HG03565 (cell line): ENCODE results near the gene INSM1.

Experiments
- ATAC-seq: cut with Tn5 transposase; IDR thresholded peaks from one replicate; pipeline ENCODE4 v1.9.1; 2021; ENCODE audit warnings: mild to moderate bottlenecking, moderate library complexity; ENCODE audit not compliant: unreplicated experiment

Gene INSM1

GRCh38 chr20:20417876-20418676 is 50.2 kb downstream of the INSM1 start:
- no peak for ATAC-seq
